NB4 (cell line): ENCODE data around the gene MROH2A.

Source experiments
- POLR2A ChIP-seq: IDR thresholded peaks from 2 replicates; pipeline ENCODE4 v1.6.1; 2011; ENCODE audit warnings: mild to moderate bottlenecking; ENCODE audit not compliant: insufficient read length; ENCODE audit errors: extremely low read depth
- TF ChIP-seq, protein P1 (sequence below): IDR thresholded peaks from one replicate; pipeline ENCODE4 v1.5.1; 2012; ENCODE audit warnings: low read depth, low read length

DNA sequence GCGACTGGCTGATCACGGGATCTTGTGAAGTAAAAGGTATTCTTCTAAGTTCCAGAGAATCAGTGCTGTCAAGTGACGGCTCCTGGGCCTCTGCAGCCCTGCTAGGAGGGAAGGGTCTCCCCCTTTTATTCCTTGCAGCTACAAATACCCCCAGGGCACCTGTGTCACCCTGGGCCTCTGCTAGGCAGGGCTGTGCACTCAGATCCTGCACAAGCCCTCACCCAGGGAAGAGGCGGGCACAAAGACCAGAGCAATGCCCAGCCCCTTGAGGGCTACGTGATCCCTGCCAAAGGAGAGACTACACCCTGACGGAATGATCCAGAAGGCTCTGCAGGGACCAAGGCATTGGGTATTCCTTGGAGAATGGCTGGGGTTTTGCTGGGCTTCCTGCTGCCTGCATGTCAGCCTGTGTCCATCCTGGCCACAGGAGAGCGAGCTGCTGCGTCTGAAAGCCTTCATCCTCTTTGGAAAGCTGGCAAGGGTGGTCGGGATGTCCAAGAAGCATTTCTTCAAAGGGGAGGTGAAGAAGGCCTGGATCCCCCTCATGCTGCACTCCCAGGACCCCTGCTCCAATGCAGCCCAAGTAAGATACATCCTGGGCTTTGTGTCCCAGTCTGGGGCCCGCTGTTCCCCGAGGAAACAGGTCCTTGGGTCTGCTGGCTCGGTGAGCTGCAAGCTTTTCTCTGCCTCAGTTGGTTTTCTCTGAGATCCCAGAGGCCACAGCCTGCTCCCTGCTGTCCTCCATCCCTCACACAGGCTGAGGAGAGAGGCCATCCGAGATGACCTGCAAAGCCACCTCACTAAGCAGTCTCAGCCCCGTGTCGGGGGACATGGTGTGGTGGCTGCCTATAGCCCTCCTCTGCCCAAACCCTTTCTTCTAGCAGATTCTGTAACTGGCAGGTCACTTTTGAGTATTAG lies 51.3 kb downstream of the MROH2A start:
- TF ChIP-seq, protein P1, sequence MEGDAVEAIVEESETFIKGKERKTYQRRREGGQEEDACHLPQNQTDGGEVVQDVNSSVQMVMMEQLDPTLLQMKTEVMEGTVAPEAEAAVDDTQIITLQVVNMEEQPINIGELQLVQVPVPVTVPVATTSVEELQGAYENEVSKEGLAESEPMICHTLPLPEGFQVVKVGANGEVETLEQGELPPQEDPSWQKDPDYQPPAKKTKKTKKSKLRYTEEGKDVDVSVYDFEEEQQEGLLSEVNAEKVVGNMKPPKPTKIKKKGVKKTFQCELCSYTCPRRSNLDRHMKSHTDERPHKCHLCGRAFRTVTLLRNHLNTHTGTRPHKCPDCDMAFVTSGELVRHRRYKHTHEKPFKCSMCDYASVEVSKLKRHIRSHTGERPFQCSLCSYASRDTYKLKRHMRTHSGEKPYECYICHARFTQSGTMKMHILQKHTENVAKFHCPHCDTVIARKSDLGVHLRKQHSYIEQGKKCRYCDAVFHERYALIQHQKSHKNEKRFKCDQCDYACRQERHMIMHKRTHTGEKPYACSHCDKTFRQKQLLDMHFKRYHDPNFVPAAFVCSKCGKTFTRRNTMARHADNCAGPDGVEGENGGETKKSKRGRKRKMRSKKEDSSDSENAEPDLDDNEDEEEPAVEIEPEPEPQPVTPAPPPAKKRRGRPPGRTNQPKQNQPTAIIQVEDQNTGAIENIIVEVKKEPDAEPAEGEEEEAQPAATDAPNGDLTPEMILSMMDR, result no peak
- TF ChIP-seq POLR2A, result no peak
